HT1080 (cell line): ENCODE measurements around the gene DNAJB12. TPM values are rescaled to one million over a fixed set of nuclear protein-coding genes. Genes with fewer than 3 reads are reported as not detected.
"Not testable (repeated sequence)": the region's sequence is repeated elsewhere in the genome, so short reads cannot be mapped to it uniquely, and the experiment has no call there.

Experiments used
- DNase-seq: peaks from one replicate; pipeline ENCODE4 v3.0.0-alpha.2; 2015; ENCODE audit warnings: low read depth
- total RNA-seq: library from RNA; depleted of rRNA; stranded (reverse); fragments of >200 nt; shearing (Covaris generic); gene quantifications from 2 replicates; pipeline ENCODE4 v1.2.3, GENCODE V29; 2014

Gene DNAJB12
- total RNA-seq, 1 experiment from 2014 or later: 53.5 TPM

- DNase-seq: no peak
Measured at GRCh38 chr10:72353965-72354355, 759 bp downstream of the DNAJB12 start.

GRCh38 chr10:72353028-72353964, 1.4 kb downstream of the DNAJB12 start:
- DNase-seq: no peak

- DNase-seq: no peak
Measured at GRCh38 chr10:72351479-72351878, 3.2 kb downstream of the DNAJB12 start.

DNA sequence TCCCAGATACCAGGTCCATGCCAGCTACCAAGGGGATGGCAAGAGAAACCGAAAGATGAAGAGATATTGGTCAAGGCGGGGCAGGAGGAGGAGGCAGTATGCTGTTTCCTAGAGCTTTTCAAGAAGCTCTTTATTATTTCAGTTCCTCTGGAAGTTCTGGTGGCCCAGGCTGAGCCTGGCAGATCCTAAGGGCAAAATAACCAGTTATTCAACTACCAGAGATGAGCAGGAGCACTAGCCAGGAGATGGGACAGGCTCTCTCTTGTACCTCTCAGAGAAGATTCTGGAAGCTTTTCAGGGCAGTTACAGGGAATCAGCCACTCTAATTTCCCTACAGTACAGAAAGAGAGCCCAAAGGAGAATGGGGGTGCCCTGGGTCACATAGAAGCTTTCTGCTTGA, 5.3 kb downstream of the DNAJB12 start:
- no peak for DNase-seq

DNA sequence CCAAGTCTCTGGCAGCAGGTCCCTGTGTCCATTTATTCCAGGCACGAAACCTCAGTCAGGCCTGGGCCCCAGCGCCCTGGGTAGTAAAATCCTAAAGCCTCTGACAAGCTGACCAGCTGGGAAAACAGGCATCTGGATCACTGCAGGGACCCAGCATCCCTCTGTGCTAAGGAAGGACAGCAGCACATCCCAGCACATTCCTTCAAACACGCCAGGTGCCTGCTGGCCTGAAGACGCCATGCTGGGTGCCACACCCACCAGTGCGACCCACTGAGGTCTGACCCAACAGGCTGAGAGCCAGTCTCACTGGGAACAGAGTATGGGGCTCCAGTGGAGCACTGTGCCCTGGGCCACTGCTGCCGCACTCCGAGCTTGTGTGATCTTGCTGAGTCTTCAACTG, 6.4 kb downstream of the DNAJB12 start:
- DNase-seq: no peak

GRCh38 chr10:72346117-72346516, 8.6 kb downstream of the DNAJB12 start:
- not testable (repeated sequence) for DNase-seq

- no peak for DNase-seq
Measured at GRCh38 chr10:72344932-72345331, 9.8 kb downstream of the DNAJB12 start.

DNA sequence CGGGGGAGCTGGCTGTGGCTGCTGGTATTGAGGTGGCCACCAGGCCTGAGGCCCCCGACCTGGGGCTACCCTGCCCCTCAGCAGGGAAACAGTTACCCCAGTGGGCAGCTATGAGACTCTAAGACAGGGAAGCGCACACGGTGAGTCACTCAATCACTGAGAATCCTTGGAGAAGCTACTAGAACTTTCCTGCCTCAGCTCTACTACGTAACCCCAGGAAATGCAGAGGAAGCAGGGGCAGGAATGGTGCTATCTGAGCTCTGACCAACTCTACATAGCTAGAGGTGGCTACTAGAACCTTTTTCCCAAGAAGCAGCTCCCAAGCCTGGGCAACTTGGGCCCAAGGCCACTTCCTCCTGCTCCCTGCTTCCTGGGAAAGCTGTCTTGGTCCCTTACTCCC, 11.8 kb downstream of the DNAJB12 start:
- no peak for DNase-seq

DNA sequence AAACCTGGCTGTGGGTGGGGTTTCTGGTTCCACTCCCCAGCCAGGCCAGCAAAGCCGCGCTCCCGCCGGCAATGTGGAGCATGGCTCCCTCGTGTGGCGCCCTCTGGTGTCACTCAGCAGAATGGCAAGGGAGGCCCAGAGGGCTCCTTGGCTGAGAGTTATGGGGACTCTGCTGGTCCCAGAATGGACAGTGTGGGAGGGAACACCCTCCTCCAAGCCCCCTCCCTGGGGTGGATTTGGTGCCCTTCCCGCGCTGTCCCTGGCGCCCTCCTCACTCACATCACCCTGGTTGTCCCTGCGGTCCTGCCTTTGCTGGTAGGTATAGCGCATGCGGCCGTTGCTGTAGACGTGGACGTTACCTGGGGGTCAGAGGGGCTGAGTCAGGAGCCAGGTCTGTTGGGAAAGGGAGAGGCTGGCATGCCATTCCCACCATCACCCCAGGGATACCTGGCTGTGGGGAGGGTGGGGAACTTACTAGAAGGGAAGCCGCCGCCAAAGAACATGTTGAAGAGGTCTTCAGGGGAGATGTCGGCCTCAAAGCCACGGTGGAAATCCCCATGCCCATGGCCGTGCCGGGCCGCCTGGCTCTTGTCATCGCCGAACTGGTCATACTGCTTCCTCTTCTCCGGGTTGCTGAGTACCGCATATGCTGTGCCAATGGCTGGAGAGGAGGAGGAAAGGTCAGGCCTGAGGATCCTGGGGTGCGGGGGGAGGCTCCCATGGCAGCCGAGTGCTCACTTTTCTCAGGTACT, 14.0 kb downstream of the DNAJB12 start:
- DNase-seq: peak; percentile 48

- DNase-seq: no peak
Measured at GRCh38 chr10:72338180-72338579, 16.5 kb downstream of the DNAJB12 start.

DNA sequence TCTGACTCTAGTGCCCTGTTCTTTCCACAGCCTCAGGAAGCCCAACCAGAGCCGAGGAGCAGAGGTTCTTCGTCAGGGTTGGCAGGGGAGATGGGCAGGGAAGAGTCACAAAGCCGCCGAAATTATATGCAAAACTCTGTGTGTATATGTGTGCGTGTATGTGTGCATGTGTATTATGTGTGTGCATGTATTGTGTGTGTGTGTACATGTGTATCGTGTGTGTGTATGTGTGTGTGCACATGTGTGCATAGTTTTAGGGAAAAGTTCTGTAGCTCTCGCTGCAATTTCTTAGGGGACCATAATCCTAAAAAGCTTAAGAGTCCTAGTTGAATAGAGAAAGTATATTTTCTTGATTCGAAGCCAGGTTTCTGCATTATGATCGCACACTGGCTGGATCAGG, 17.0 kb downstream of the DNAJB12 start:
- DNase-seq: no peak

DNA sequence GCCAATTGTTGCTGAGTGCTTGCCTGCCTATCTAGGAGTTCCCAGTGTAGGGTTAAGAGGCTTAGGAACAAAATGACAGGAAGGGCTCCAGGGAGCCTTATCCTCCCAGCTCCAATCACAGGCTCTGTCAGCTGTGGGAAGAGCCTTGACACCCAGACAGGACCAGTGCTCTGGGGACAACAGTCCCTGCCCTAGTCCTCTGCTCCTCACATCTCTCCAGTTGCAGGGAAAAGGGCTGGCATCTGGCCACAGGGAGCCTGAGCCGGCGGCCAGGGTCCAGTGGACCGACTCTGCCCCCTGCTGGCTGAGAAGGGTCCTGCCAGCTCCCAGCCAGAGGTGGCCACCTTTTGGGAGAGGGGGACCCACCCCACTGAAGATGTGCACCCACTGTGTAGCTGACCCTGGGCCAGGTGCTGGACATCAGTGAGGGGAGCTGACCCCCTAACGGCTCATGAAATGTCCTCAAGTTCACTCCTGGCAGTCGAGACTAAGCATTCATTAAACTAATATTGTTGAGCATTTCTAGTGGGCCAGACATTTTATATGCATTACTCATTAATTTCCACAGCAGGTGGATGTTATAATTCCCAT, 17.6 kb downstream of the DNAJB12 start:
- peak; percentile 62 for DNase-seq

DNA sequence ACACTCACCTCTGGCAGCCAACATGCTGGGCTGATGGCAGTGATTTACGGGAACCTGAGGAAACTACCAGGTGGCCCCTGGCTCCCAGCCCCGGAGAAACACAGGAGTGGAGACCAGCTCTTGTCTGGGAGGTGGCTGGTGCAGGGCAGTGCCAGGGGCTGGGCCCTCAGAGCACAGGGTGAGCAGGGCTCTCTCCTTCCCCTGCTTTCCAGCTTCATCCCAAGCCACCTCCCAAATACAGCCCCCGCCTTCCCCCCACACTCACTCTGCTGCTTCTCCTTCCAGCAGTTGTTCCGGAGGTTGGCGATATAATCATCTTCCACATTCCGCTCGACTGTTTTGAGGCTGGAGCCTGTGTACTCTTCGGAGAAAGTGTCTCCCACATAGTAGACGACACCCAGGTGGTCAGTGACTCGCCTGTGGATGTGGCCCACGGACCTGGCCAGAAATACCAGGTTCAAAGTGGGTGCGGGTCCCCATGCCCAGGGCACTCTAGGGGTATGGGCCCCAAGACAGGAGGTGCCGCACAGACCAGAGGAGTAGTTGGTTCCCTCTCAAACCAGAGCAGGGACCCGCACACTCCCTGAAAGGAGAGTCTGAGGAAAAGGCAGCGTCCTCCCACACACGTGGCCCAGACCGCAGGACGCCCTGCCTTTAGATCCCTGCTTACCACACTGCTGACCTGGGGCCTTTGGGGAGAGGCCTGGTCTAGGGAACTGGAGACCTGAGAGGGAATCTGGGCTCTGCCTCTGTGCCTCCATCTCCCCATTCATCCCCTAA, 18.3 kb downstream of the DNAJB12 start:
- no peak for DNase-seq

DNA sequence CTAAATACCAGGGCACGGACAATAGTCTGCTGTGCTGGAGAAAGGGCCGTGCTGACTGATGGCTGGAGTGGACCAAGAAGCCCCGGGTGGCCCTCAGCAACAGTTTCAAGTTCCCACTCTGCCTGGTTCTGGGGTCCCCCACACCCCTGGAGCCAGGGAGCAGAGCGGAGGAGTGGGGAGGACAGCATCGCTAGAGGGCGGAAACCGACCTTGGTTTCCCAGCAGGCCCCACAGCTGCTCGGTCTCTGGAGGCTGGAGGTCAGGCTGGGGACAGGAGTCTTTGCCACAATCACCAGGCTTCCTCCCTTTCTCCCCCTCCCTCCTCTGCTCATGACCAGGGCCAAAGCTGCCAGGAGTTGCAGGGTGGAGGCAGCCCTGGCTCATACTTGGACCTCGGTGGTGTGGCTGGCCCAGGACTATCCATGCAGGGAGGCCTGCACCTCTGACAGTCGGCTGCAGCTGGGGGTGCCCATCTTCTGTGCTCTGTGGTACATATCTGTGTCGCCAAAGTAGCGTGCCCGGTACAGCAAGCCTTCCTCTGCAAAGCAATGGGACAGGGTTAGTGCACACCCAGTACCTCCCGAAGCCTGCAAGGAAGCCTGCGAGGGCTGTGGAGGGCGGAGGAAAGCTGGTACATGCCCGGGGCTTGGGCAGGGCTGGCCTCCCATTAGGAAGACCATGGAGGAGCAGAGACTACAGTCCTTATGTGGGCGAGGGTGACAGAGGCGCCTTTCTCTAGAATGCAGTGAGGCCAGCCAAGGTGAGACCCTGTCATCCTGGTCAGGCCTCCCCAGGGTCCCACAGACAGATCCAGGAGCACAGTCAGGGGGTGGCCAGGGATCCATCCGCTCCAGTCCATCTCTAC, 19.1 kb downstream of the DNAJB12 start:
- DNase-seq: peak; percentile 66

GRCh38 chr10:72334825-72335393, 19.8 kb downstream of the DNAJB12 start:
- peak; percentile 97 for DNase-seq

DNA sequence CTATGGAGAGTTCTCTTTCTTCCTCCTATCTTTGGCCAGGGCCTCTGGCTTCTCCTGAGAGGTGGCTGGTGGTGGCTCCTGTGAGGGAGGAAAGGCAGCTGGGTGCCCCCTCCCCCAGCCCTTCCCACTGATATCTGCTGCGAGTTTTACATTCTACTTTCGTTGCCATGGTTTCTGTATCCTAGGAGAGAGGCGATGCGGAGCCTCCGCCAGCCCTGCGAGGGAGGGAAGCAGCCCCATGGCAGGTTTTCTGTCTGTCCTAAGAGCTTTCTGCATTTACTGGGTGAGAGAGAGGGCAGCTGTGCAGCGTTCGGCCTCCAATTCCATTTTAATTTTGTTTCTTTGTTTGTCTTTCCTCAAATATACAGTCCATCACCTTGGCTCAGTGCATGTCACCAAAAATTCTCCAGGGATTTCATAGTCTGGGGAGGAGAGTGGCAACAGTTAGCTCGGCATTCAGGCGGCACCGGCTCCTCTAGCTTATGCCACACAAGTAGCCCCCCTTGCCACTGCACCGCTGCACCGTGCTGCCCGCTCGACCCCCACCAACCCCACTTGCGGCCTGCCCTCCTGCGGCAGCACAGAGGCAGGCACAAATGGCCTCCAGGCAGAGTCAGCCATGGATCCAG, 20.4 kb downstream of the DNAJB12 start:
- peak; percentile 30 for DNase-seq

- DNase-seq: no peak
Measured at GRCh38 chr10:72333112-72334015, 21.4 kb downstream of the DNAJB12 start.

- no peak for DNase-seq
Measured at GRCh38 chr10:72332423-72333111, 22.2 kb downstream of the DNAJB12 start.
